HG03025 (cell line): ENCODE measurements around the gene HBD.
"Not testable (repeated sequence)": the region's sequence is repeated elsewhere in the genome, so short reads cannot be mapped to it uniquely, and the experiment has no call there.

Source experiments
- ATAC-seq: cut with Tn5 transposase; IDR thresholded peaks from one replicate; pipeline ENCODE4 v1.9.1; 2021; ENCODE audit warnings: mild to moderate bottlenecking, moderate library complexity; ENCODE audit not compliant: unreplicated experiment, low FRiP score

The HBD gene

GRCh38 chr11:5234381-5234834 is at the start of gene HBD:
Gene HBD (minus strand): TSS chr11:5234483. CDS start chr11:5234433, 50 bp downstream.
- peak; percentile 66 for ATAC-seq

- ATAC-seq: no peak
Observed at GRCh38 chr11:5283882-5284281, 49.6 kb upstream of the HBD start.

GRCh38 chr11:5283086-5283485 is 48.8 kb upstream of the HBD start:
- ATAC-seq: no peak

- ATAC-seq: no peak
Observed at GRCh38 chr11:5282628-5283027, 48.3 kb upstream of the HBD start.

- no peak for ATAC-seq
Observed at GRCh38 chr11:5281596-5281995, 47.3 kb upstream of the HBD start.

GRCh38 chr11:5280582-5281102 is 46.4 kb upstream of the HBD start:
- peak; percentile 78 for ATAC-seq

- no peak for ATAC-seq
Observed at GRCh38 chr11:5279471-5280090, 45.3 kb upstream of the HBD start.

GRCh38 chr11:5277807-5278382 is 43.6 kb upstream of the HBD start:
- ATAC-seq: no peak

- no peak for ATAC-seq
Observed at GRCh38 chr11:5276697-5277096, 42.4 kb upstream of the HBD start.

GRCh38 chr11:5275369-5276110 is 41.3 kb upstream of the HBD start:
- ATAC-seq: no peak

GRCh38 chr11:5274395-5274794 is 40.1 kb upstream of the HBD start:
- ATAC-seq: no peak

GRCh38 chr11:5272395-5273017 is 38.2 kb upstream of the HBD start:
- ATAC-seq: no peak

GRCh38 chr11:5269715-5270147 is 35.4 kb upstream of the HBD start, which contains the start of gene HBE1:
Gene HBE1 (minus strand): TSS chr11:5269945. CDS start chr11:5269890, 55 bp downstream.
- no peak for ATAC-seq

GRCh38 chr11:5267033-5267563 is 32.8 kb upstream of the HBD start:
- ATAC-seq: no peak

GRCh38 chr11:5266609-5267008 is 32.3 kb upstream of the HBD start:
- ATAC-seq: no peak

GRCh38 chr11:5265832-5266231 is 31.5 kb upstream of the HBD start:
- ATAC-seq: no peak

- ATAC-seq: no peak
Observed at GRCh38 chr11:5258543-5259262, 24.4 kb upstream of the HBD start.

- ATAC-seq: no peak
Observed at GRCh38 chr11:5257296-5257695, 23.0 kb upstream of the HBD start.

GRCh38 chr11:5254646-5255413 is 20.5 kb upstream of the HBD start, which contains the start of gene HBG2:
Gene HBG2 (minus strand): TSS chr11:5254781. CDS start chr11:5254728, 53 bp downstream.
- not testable (repeated sequence) for ATAC-seq
